Ovary (tissue), 9 donors: Measurements from ENCODE around the gene RNF186. TPM values are rescaled to one million over a fixed set of nuclear protein-coding genes. Genes with fewer than 3 reads are reported as not detected.

Experiments
- DNase-seq, 5 donors: peaks; one replicate each; pipeline ENCODE4 v3.0.0-alpha.2; 2019 to 2020
- H3K27ac ChIP-seq, 2 donors: fragments of 200-600 bp; one replicate each; pipeline versions ENCODE4 v1.5.1 to v1.8.0; 2019 to 2022
- H3K27me3 ChIP-seq: fragments of 200-600 bp; one replicate; pipeline ENCODE4 v1.8.0; 2022
- H3K36me3 ChIP-seq: fragments of 200-600 bp; sonication (generic); one replicate; pipeline ENCODE4 v1.5.1; 2019
- H3K4me1 ChIP-seq: one replicate; pipeline ENCODE4 v1.8.1; 2013; ENCODE audit warnings: mild to moderate bottlenecking, moderate library complexity; ENCODE audit not compliant: insufficient read depth
- H3K4me3 ChIP-seq: fragments of 200-600 bp; sonication (generic); one replicate; pipeline ENCODE4 v1.5.1; 2017
- H3K9me3 ChIP-seq, 2 donors: fragments of 200-600 bp in 1 of 2; sonication (generic) in 1 of 2; one replicate each; pipeline versions ENCODE4 v1.5.1 to v1.8.1; 2013 to 2019; ENCODE audit warnings: mild to moderate bottlenecking in 1 of 2, moderate library complexity in 1 of 2
- CTCF ChIP-seq, 3 donors: fragments of 450-650 bp in 2 of 3; fragments of 200-600 bp in 1 of 3; IDR thresholded peaks; one replicate each; pipeline versions ENCODE4 v1.5.1 to v1.8.0; 2016 to 2022; ENCODE audit warnings: antibody characterized with exemption in 3 of 3, mild to moderate bottlenecking in 1 of 3
- EP300 ChIP-seq: sonication (generic); formaldehyde crosslinking; IDR thresholded peaks from one replicate; pipeline ENCODE4 v1.6.1; 2017; ENCODE audit warnings: antibody characterized with exemption
- POLR2A ChIP-seq: fragments of 450-650 bp; IDR thresholded peaks from one replicate; pipeline ENCODE4 v1.6.1; 2017; ENCODE audit warnings: antibody characterized with exemption, mild to moderate bottlenecking, moderate library complexity
- WGBS, 3 donors: extraction: QIAGEN DNeasy Blood & Tissue Kit in 1 of 3; methylation state at CpG; one replicate each; pipeline versions ENCODE4 v1.1.5 to v1.1.7; 2013 to 2017; 5-methylcytosine and 5-hydroxymethylcytosine counted together
- intact Hi-C, 4 donors: fragments of 100-400 bp; cut with DNase I; formaldehyde crosslinking; loops; one replicate each; pipeline versions ENCODE4 v1.11.0 to v1.15.1; 2022 to 2023
- polyA plus RNA-seq, 2 donors: library from polyadenylated mRNA; stranded (reverse); fragments of 200-250 nt in 1 of 2; fragments of 350-450 nt in 1 of 2; fragmentation: Illumina TruSeq in 1 of 2; extraction: RNeasy Lipid Tissue Mini Kit (QIAGEN cat#74804) in 1 of 2; gene quantifications; one replicate each; pipeline ENCODE4 v1.2.3, GENCODE V29; 2013 to 2014
- total RNA-seq, 7 donors: library from RNA; depleted of rRNA in 2 of 7; stranded (reverse); fragments of >200 nt in 2 of 7; fragmentation: NEBNext Ultra II Directional in 3 of 7; extraction: Animal tissue kit (Norgen Biotek cat#: 25700) in 3 of 7; gene quantifications; one replicate each; pipeline versions ENCODE4 v1.1.0 to v1.2.4, GENCODE V29; 2016 to 2023
- donor health status: DM: no; HTN: no; CAD: no; lungs with moderate emphysema.
- donor health status: DM: no; HTN: no; CAD: no.
- donor health status: Bipolar disorder and iron deficiency.
- donor health status: DM: yes; HTN: yes; CAD: no.
- donor health status: DM: no; HTN: no; CAD: no.
- donor health status: DM: yes; HTN: yes; CAD: no.

RNF186 gene
- total and polyA plus RNA-seq, 9 donors: 0.11 to 1.4 (median 0.36) TPM; not detected in 4

DNA sequence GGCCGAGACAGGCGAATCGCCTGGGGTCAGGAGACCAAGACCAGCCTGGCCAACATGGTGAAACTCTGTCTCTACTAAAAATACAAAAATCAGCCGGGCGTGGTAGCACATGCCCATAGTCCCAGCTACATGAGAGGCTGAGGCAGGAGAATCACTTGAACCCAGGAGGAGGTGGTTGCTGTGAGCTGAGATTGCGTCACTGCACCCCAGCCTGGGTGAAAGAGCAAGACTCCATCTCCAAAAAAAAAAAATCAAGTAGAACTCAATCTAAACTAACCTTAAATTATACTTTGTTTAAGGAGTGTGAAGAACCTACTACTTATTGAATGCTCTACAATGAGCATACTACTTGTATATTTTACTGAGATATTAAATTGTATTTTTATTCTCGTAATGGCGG is 30.5 kb upstream of the RNF186 start:
- Histone ChIP-seq H3K27ac (peak overlapping the region in 1 of 2 donors; percentile 62), H3K9me3 (no peaks in the 10 kb centered on the region)

GRCh38 chr1:19844731-19845495 is 29.8 kb upstream of the RNF186 start:
- intact Hi-C loops: no loop called here
- 3 to 6% (median 5%) methylated on average over 11 of the region's 11 CpGs for WGBS, 3 donors

More for the DNA sequence above, 30.5 kb upstream of the RNF186 start:
- no peak for DNase-seq
- no peaks in the 10 kb centered on the region for H3K27me3 ChIP-seq
- TF ChIP-seq EP300 (no peak), POLR2A (no peak), CTCF (IDR thresholded peaks at IDR 0.05) (no peak)
- intact Hi-C loops: no loop called here
- no peak overlapping the region for H3K4me3 ChIP-seq
- peaks cover 9% of the 10 kb centered on the region for H3K4me1 ChIP-seq
- H3K36me3 ChIP-seq: no peaks in the 10 kb centered on the region
- WGBS, 3 donors: 51 to 59% (median 55%) methylated on average over 8 of the region's 8 CpGs

GRCh38 chr1:19840228-19840627 is 25.1 kb upstream of the RNF186 start:
- peaks cover 5% of the 10 kb centered on the region for H3K4me1 ChIP-seq
- intact Hi-C loops: no loop called here
- no peak overlapping the region for H3K27ac ChIP-seq
- TF ChIP-seq EP300 (no peak), POLR2A (no peak), CTCF (IDR thresholded peaks at IDR 0.05) (no peak)
- no peaks in the 10 kb centered on the region for H3K9me3 ChIP-seq
- H3K36me3 ChIP-seq: no peaks in the 10 kb centered on the region
- no peak for DNase-seq
- no peaks in the 10 kb centered on the region for H3K27me3 ChIP-seq
- no peak overlapping the region for H3K4me3 ChIP-seq

More at GRCh38 chr1:19844731-19845495, 29.8 kb upstream of the RNF186 start:
- peak in 4 of 5 donors; percentile 19 to 49 (median 28) for DNase-seq
- H3K27ac ChIP-seq: peak overlapping the region in 1 of 2 donors; percentile 62
- H3K27me3 ChIP-seq: no peaks in the 10 kb centered on the region
- no peaks in the 10 kb centered on the region for H3K36me3 ChIP-seq
- no peak overlapping the region for H3K4me3 ChIP-seq
- peaks cover 9% of the 10 kb centered on the region for H3K4me1 ChIP-seq
- TF ChIP-seq EP300 (no peak), CTCF (IDR thresholded peaks at IDR 0.05) (no peak), POLR2A (no peak)
- no peaks in the 10 kb centered on the region for H3K9me3 ChIP-seq

DNA sequence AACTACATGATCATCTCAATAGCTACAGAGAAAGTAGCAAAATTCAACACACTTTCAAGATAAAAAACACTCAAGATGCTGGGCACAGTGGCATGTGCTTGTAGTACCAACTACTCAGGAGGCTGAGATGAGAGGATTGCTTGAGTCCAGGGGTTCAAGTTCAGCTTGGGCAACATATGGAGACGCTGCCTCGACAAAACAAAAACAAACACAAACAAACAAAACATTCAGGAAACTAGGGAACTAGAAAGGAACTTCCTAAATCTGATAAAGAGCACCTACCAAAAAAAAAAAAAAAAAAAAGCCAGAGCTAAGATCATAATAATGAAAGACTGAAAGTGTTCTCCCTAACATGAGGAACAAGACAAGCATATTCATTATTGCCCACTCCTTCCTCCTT is 22.8 kb upstream of the RNF186 start:
- H3K4me3 ChIP-seq: no peak overlapping the region
- TF ChIP-seq EP300: no peak
- TF ChIP-seq CTCF (IDR thresholded peaks at IDR 0.05): no peak
- no peak for TF ChIP-seq POLR2A
- no peaks in the 10 kb centered on the region for H3K27me3 ChIP-seq
- no peak for DNase-seq
- 64 to 83% (median 77%) methylated on average over 2 of the region's 2 CpGs for WGBS, 3 donors
- intact Hi-C loops: no loop called here
- no peaks in the 10 kb centered on the region for H3K36me3 ChIP-seq
- H3K4me1 ChIP-seq: no peaks in the 10 kb centered on the region
- no peaks in the 10 kb centered on the region for H3K9me3 ChIP-seq
- no peak overlapping the region for H3K27ac ChIP-seq
